ENCODE data around the gene SPIB.

Gene SPIB

GRCh38 chr19:50418176-50419021, at the start of gene SPIB:
TSS of gene SPIB (plus strand) at chr19:50418938. CDS start at chr19:50418963, 25 bp downstream.
- no peaks in the 10 kb centered on the region for H3K9me3 Mint-ChIP-seq
- H3K27me3 Mint-ChIP-seq: peaks cover 45% of the 10 kb centered on the region
- H3K4me1 Mint-ChIP-seq: peaks cover 13% of the 10 kb centered on the region
- no peaks in the 10 kb centered on the region for H3K36me3 Mint-ChIP-seq (ENCODE audit: insufficient read depth)
- H3K27ac Mint-ChIP-seq (ENCODE audit: low read depth): peak within 1 kb of the TSS; percentile 63
- DNase-seq (ENCODE audit: low spot score in 2 of 2): no peak
- no peak for ATAC-seq (replicated peaks; ENCODE audit: extremely low read depth, poor library complexity, severe bottlenecking)
- H3K4me3 Mint-ChIP-seq: peak within 1 kb of the TSS; percentile 1

GRCh38 chr19:50371914-50372475, 46.7 kb upstream of the SPIB start:
- Mint-ChIP-seq H3K27ac (ENCODE audit: low read depth) (no peak overlapping the region), H3K9me3 (no peaks in the 10 kb centered on the region), H3K4me1 (peaks cover 20% of the 10 kb centered on the region), H3K27me3 (no peaks in the 10 kb centered on the region), H3K4me3 (no peak overlapping the region), H3K36me3 (ENCODE audit: insufficient read depth) (peaks cover 10% of the 10 kb centered on the region)
- ATAC-seq (replicated peaks; ENCODE audit: extremely low read depth, poor library complexity, severe bottlenecking) (no peak), DNase-seq (ENCODE audit: low spot score in 2 of 2) (no peak)

GRCh38 chr19:50376166-50377050, 42.3 kb upstream of the SPIB start, which contains the start of gene NR1H2:
TSS of gene NR1H2 (plus strand) at chr19:50376457. CDS start at chr19:50377606, 1,149 bp downstream.
- Mint-ChIP-seq H3K4me1 (peaks cover 42% of the 10 kb centered on the region), H3K36me3 (ENCODE audit: insufficient read depth) (peaks cover 44% of the 10 kb centered on the region), H3K9me3 (no peaks in the 10 kb centered on the region), H3K4me3 (peak within 1 kb of the TSS; percentile 91), H3K27me3 (no peaks in the 10 kb centered on the region), H3K27ac (ENCODE audit: low read depth) (peak within 1 kb of the TSS; percentile 99)
- DNase-seq (ENCODE audit: low spot score in 2 of 2) (peak; percentile 93 to 95), ATAC-seq (replicated peaks; ENCODE audit: extremely low read depth, poor library complexity, severe bottlenecking) (peak; percentile 88)

- H3K9me3 Mint-ChIP-seq: no peaks in the 10 kb centered on the region
- H3K27ac Mint-ChIP-seq (ENCODE audit: low read depth): peak overlapping the region; percentile 99
- H3K27me3 Mint-ChIP-seq: no peaks in the 10 kb centered on the region
- peaks cover 48% of the 10 kb centered on the region for H3K36me3 Mint-ChIP-seq (ENCODE audit: insufficient read depth)
- peaks cover 44% of the 10 kb centered on the region for H3K4me1 Mint-ChIP-seq
- DNase-seq (ENCODE audit: low spot score in 2 of 2) (no peak), ATAC-seq (replicated peaks; ENCODE audit: extremely low read depth, poor library complexity, severe bottlenecking) (no peak)
- peak overlapping the region; percentile 91 for H3K4me3 Mint-ChIP-seq
Observed at GRCh38 chr19:50377051-50377461, 41.7 kb upstream of the SPIB start.

- Mint-ChIP-seq H3K27ac (ENCODE audit: low read depth) (peak overlapping the region; percentile 99), H3K36me3 (ENCODE audit: insufficient read depth) (peaks cover 48% of the 10 kb centered on the region), H3K4me3 (peak overlapping the region; percentile 91), H3K4me1 (peaks cover 44% of the 10 kb centered on the region), H3K27me3 (no peaks in the 10 kb centered on the region), H3K9me3 (no peaks in the 10 kb centered on the region)
- ATAC-seq (replicated peaks; ENCODE audit: extremely low read depth, poor library complexity, severe bottlenecking) (no peak), DNase-seq (ENCODE audit: low spot score in 2 of 2) (no peak)
Observed at GRCh38 chr19:50377517-50377916, 41.2 kb upstream of the SPIB start.

GRCh38 chr19:50378169-50378862, 40.4 kb upstream of the SPIB start:
- DNase-seq (ENCODE audit: low spot score in 2 of 2): no peak
- H3K9me3 Mint-ChIP-seq: no peaks in the 10 kb centered on the region
- ATAC-seq (replicated peaks; ENCODE audit: extremely low read depth, poor library complexity, severe bottlenecking): no peak
- H3K27me3 Mint-ChIP-seq: no peaks in the 10 kb centered on the region
- peak overlapping the region; percentile 99 for H3K27ac Mint-ChIP-seq (ENCODE audit: low read depth)
- peaks cover 47% of the 10 kb centered on the region for H3K4me1 Mint-ChIP-seq
- H3K4me3 Mint-ChIP-seq: peak overlapping the region; percentile 91
- peaks cover 52% of the 10 kb centered on the region for H3K36me3 Mint-ChIP-seq (ENCODE audit: insufficient read depth)

GRCh38 chr19:50378863-50379236, 39.9 kb upstream of the SPIB start:
- DNase-seq (ENCODE audit: low spot score in 2 of 2): no peak
- Mint-ChIP-seq H3K36me3 (ENCODE audit: insufficient read depth) (peaks cover 57% of the 10 kb centered on the region), H3K4me1 (peaks cover 53% of the 10 kb centered on the region)

GRCh38 chr19:50379602-50380001, 39.1 kb upstream of the SPIB start:
- H3K4me3 Mint-ChIP-seq: no peak overlapping the region
- H3K36me3 Mint-ChIP-seq (ENCODE audit: insufficient read depth): peaks cover 61% of the 10 kb centered on the region

More at GRCh38 chr19:50378863-50379236, 39.9 kb upstream of the SPIB start:
- no peaks in the 10 kb centered on the region for H3K9me3 Mint-ChIP-seq
- H3K27me3 Mint-ChIP-seq: no peaks in the 10 kb centered on the region
- no peak for ATAC-seq (replicated peaks; ENCODE audit: extremely low read depth, poor library complexity, severe bottlenecking)
- no peak overlapping the region for H3K4me3 Mint-ChIP-seq
- no peak overlapping the region for H3K27ac Mint-ChIP-seq (ENCODE audit: low read depth)

GRCh38 chr19:50380137-50380536, 38.6 kb upstream of the SPIB start:
- DNase-seq (ENCODE audit: low spot score in 2 of 2): no peak
- H3K27me3 Mint-ChIP-seq: no peaks in the 10 kb centered on the region
- no peak overlapping the region for H3K4me3 Mint-ChIP-seq
- ATAC-seq (replicated peaks; ENCODE audit: extremely low read depth, poor library complexity, severe bottlenecking): no peak
- no peaks in the 10 kb centered on the region for H3K9me3 Mint-ChIP-seq
- peaks cover 65% of the 10 kb centered on the region for H3K4me1 Mint-ChIP-seq
- peaks cover 61% of the 10 kb centered on the region for H3K36me3 Mint-ChIP-seq (ENCODE audit: insufficient read depth)
- H3K27ac Mint-ChIP-seq (ENCODE audit: low read depth): no peak overlapping the region

More at GRCh38 chr19:50379602-50380001, 39.1 kb upstream of the SPIB start:
- Mint-ChIP-seq H3K4me1 (peaks cover 60% of the 10 kb centered on the region), H3K27ac (ENCODE audit: low read depth) (no peak overlapping the region), H3K9me3 (no peaks in the 10 kb centered on the region), H3K27me3 (no peaks in the 10 kb centered on the region)
- DNase-seq (ENCODE audit: low spot score in 2 of 2) (no peak), ATAC-seq (replicated peaks; ENCODE audit: extremely low read depth, poor library complexity, severe bottlenecking) (no peak)

GRCh38 chr19:50380751-50381151, 38.0 kb upstream of the SPIB start:
- Mint-ChIP-seq H3K4me1 (peaks cover 68% of the 10 kb centered on the region), H3K27ac (ENCODE audit: low read depth) (peak overlapping the region; percentile 29), H3K27me3 (no peaks in the 10 kb centered on the region)

GRCh38 chr19:50381881-50382729, 36.6 kb upstream of the SPIB start:
- ATAC-seq (replicated peaks; ENCODE audit: extremely low read depth, poor library complexity, severe bottlenecking) (no peak), DNase-seq (ENCODE audit: low spot score in 2 of 2) (no peak)
- Mint-ChIP-seq H3K36me3 (ENCODE audit: insufficient read depth) (peaks cover 50% of the 10 kb centered on the region), H3K9me3 (no peaks in the 10 kb centered on the region), H3K27ac (ENCODE audit: low read depth) (peak overlapping the region; percentile 93), H3K4me3 (no peak overlapping the region), H3K27me3 (no peaks in the 10 kb centered on the region), H3K4me1 (peaks cover 58% of the 10 kb centered on the region)

More at GRCh38 chr19:50380751-50381151, 38.0 kb upstream of the SPIB start:
- no peaks in the 10 kb centered on the region for H3K9me3 Mint-ChIP-seq
- no peak for ATAC-seq (replicated peaks; ENCODE audit: extremely low read depth, poor library complexity, severe bottlenecking)
- no peak overlapping the region for H3K4me3 Mint-ChIP-seq
- no peak for DNase-seq (ENCODE audit: low spot score in 2 of 2)
- peaks cover 61% of the 10 kb centered on the region for H3K36me3 Mint-ChIP-seq (ENCODE audit: insufficient read depth)
